ENCODE data around the gene SETX. TPM values are rescaled to one million over a fixed set of nuclear protein-coding genes. Genes with fewer than 3 reads are reported as not detected.

SETX gene
- total RNA-seq, 1 donor from 2014 or later = 44.2 TPM

DNA sequence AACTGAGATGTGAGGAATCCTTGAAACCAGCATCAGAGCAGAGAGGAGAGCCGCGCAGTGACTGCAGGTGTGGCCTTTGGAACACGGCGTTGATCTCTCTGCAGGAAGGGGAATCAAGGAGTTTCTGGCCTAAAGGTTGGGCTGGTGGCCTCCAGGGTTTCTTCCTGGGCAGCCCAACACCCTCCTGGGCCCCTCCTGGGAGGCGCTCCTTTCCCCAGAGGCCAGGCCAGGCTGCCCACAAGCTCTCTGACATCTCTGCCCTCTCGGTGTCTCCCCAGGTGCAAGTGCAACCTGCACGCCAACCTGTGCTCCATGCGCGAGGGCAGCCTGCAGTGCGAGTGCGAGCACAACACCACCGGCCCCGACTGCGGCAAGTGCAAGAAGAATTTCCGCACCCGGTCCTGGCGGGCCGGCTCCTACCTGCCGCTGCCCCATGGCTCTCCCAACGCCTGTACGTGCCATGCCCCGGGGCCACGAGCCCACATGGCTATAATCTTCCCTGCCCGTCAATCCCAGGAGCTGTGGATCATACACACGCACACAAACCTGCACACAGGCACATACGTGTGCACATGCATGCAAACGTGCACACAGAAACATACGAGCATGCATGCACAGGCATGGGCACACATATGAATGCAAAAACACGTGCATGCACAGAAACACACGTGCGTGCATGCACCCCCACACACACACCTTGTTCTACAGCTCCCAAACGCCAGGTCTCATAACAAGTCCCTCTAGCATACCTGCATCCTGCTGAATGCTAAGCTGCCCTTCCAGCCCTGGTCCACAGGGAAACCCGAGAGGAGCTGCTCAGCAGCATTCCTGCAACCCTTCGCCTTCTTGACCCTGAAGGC, 128.0 kb downstream of the SETX start:
- Histone ChIP-seq H3K4me3 (ENCODE audit: low read depth, low read length) (no peak overlapping the region), H3K27me3 (ENCODE audit: control insufficient read depth, insufficient read depth, low read length) (peaks cover 48% of the 10 kb centered on the region), H3K36me3 (ENCODE audit: control insufficient read depth, insufficient read depth, low read length) (no peaks in the 10 kb centered on the region)
- no peak for DNase-seq (ENCODE audit: low read depth)
- TF ChIP-seq, protein P1, sequence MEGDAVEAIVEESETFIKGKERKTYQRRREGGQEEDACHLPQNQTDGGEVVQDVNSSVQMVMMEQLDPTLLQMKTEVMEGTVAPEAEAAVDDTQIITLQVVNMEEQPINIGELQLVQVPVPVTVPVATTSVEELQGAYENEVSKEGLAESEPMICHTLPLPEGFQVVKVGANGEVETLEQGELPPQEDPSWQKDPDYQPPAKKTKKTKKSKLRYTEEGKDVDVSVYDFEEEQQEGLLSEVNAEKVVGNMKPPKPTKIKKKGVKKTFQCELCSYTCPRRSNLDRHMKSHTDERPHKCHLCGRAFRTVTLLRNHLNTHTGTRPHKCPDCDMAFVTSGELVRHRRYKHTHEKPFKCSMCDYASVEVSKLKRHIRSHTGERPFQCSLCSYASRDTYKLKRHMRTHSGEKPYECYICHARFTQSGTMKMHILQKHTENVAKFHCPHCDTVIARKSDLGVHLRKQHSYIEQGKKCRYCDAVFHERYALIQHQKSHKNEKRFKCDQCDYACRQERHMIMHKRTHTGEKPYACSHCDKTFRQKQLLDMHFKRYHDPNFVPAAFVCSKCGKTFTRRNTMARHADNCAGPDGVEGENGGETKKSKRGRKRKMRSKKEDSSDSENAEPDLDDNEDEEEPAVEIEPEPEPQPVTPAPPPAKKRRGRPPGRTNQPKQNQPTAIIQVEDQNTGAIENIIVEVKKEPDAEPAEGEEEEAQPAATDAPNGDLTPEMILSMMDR (IDR thresholded peaks at IDR 0.05; ENCODE audit: insufficient read depth, low read length, poor library complexity, severe bottlenecking) = no peak

DNA sequence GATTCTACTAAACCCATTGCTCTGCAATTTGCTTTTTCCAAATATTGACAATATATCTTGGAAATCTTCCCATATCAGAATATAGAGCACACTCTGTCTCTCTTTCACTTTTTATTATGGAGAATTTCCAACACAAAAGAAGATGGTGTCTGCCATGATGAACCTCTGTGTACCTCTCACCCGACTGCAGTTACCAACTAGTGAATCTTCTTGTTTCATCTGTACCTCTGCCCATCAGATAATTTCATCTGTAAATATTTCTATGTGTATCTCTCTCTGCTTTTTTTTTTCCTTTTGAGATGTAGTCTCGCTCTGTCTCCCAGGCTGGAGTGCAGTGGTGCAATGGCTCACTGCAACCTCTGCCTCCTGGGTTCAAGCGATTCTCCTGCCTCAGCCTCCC, 130.1 kb downstream of the SETX start:
- Histone ChIP-seq H3K4me3 (ENCODE audit: low read depth, low read length) (no peak overlapping the region), H3K36me3 (ENCODE audit: control insufficient read depth, insufficient read depth, low read length) (no peaks in the 10 kb centered on the region), H3K27me3 (ENCODE audit: control insufficient read depth, insufficient read depth, low read length) (peaks cover 45% of the 10 kb centered on the region)
- TF ChIP-seq, protein P1 (IDR thresholded peaks at IDR 0.05; ENCODE audit: insufficient read depth, low read length, poor library complexity, severe bottlenecking) = no peak
- no peak for DNase-seq (ENCODE audit: low read depth)

DNA sequence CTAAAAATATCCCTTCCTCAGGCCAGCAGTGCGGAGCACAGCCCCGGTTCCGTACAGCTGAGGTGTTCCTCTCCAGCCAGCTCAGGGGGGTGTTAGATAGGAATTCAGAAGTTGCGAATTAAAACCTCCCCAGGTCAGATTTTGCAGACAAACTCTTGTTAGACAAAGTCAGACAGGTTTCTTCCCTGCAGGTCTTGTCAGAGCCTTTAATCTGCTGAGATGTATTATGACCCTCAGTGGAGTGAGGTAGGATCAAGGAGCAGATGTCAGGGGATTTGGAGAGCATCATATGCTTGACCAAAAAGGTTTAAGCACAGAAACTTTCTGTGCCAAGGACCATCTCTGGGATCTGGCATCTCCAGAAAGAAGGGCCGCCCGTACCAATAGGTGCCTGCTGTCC, 132.8 kb downstream of the SETX start:
- DNase-seq (ENCODE audit: low read depth) = no peak
- no peak overlapping the region for H3K4me3 ChIP-seq (ENCODE audit: low read depth, low read length)
- peaks cover 27% of the 10 kb centered on the region for H3K27me3 ChIP-seq (ENCODE audit: control insufficient read depth, insufficient read depth, low read length)
- TF ChIP-seq, protein P1 (IDR thresholded peaks at IDR 0.05; ENCODE audit: insufficient read depth, low read length, poor library complexity, severe bottlenecking) = no peak
- no peaks in the 10 kb centered on the region for H3K36me3 ChIP-seq (ENCODE audit: control insufficient read depth, insufficient read depth, low read length)

DNA sequence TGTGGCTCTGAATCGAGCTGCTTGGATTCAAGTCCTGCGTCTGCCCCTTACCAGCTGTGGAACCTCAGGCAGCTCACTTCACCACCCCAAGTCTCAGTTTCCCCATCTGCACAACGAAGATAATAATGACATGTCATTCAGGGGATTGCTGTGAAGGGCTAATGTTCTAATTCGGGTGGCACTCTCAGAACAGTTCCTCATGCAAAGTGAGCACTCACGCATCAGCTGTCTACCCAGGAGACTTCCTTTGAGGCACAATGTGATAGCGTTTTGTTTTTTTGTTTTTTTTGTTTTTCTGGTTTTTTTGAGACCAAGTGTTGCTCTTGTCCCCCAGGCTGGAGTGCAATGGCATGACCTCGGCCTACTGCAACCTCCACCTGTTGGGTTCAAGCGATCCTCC, 136.6 kb downstream of the SETX start:
- DNase-seq (ENCODE audit: low read depth) = no peak
- Histone ChIP-seq H3K4me3 (ENCODE audit: low read depth, low read length) (no peak overlapping the region), H3K27me3 (ENCODE audit: control insufficient read depth, insufficient read depth, low read length) (peaks cover 16% of the 10 kb centered on the region), H3K36me3 (ENCODE audit: control insufficient read depth, insufficient read depth, low read length) (no peaks in the 10 kb centered on the region)
- TF ChIP-seq, protein P1 (IDR thresholded peaks at IDR 0.05; ENCODE audit: insufficient read depth, low read length, poor library complexity, severe bottlenecking) = no peak

DNA sequence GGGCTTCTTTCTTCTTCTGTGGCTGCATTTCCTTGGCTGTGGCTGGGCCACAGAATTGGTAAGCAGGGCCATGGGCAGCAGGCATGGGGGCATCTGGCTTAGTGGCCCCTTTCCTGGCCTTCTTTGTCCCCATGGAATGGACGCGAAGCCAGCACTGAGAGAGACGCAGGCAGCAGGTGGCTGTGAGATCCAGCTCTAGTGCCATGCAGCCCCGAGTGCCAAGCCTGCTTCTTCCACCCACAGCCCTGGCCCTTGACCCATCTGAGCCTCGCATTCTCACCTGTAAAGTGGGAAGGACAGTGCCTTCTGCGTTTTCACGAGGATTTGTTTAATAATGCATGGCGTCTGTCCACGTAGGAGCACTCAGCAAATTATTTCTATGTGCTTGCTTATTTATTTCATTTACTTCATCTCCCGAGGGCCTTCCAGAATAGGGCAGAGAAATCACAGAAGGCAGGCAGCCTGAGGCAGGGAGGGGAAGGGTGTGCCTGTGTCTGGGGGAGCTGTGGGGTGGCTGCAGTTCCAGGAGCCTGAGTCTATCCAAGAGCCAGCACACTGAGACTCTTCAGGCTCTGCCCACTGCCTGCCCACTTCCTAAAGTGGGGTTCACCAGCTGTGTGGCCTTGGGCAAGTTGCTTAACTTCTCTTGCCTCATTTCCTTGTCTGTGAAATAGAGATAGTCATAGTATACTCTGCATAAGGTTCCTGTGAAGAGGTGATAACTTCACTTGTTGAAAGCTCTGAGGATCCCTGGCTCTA, 137.7 kb downstream of the SETX start:
- Histone ChIP-seq H3K36me3 (ENCODE audit: control insufficient read depth, insufficient read depth, low read length) (no peaks in the 10 kb centered on the region), H3K4me3 (ENCODE audit: low read depth, low read length) (no peak overlapping the region), H3K27me3 (ENCODE audit: control insufficient read depth, insufficient read depth, low read length) (peaks cover 6% of the 10 kb centered on the region)
- TF ChIP-seq, protein P1 (IDR thresholded peaks at IDR 0.05; ENCODE audit: insufficient read depth, low read length, poor library complexity, severe bottlenecking) = no peak
- DNase-seq (ENCODE audit: low read depth) = no peak

Measured in kidney epithelial cell (primary cell).